HepG2 (cell line): Measurements from ENCODE around the gene LRRC45. TPM values are rescaled to one million over a fixed set of nuclear protein-coding genes. Genes with fewer than 3 reads are reported as not detected.
A peak's percentile ranks its signal among the peaks of the same experiment; 100 is the strongest.

Experiments used
- DMAP1 ChIP-seq: IDR thresholded peaks from 2 replicates; pipeline ENCODE4 v1.6.1; 2016
- FOXC1 ChIP-seq: sonication (generic); formaldehyde crosslinking; IDR thresholded peaks from 2 replicates; pipeline ENCODE4 v1.8.0; 2022; ENCODE audit warnings: mild to moderate bottlenecking, missing genetic modification reagents, borderline replicate concordance
- GATA4 ChIP-seq: sonication (generic); IDR thresholded peaks from 2 replicates; pipeline ENCODE4 v1.6.1; 2016; ENCODE audit warnings: antibody characterized with exemption, low read depth, borderline replicate concordance
- GLI4 ChIP-seq: sonication (generic); formaldehyde crosslinking; IDR thresholded peaks from 2 replicates; pipeline ENCODE4 v1.5.1; 2020; ENCODE audit warnings: missing genetic modification reagents, mild to moderate bottlenecking, moderate library complexity, borderline replicate concordance
- HOXA5 ChIP-seq: sonication (generic); formaldehyde crosslinking; IDR thresholded peaks from 2 replicates; pipeline ENCODE4 v1.4.0; 2020; ENCODE audit warnings: missing genetic modification reagents
- KAT8 ChIP-seq: IDR thresholded peaks from 2 replicates; pipeline ENCODE4 v1.6.1; 2016; ENCODE audit warnings: missing genetic modification reagents, missing compliant biosample characterization
- KLF9 ChIP-seq: IDR thresholded peaks from 2 replicates; pipeline ENCODE4 v1.6.1; 2016; ENCODE audit warnings: low read depth
- MTF2 ChIP-seq: sonication (generic); formaldehyde crosslinking; IDR thresholded peaks from 2 replicates; pipeline ENCODE4 v1.5.0; 2020; ENCODE audit warnings: missing genetic modification reagents, borderline replicate concordance
- MZF1 ChIP-seq: sonication (generic); formaldehyde crosslinking; IDR thresholded peaks from 2 replicates; pipeline ENCODE4 v1.8.1; 2023; ENCODE audit warnings: mild to moderate bottlenecking, missing genetic modification reagents, borderline replicate concordance
- RBM39 ChIP-seq: fragments of 200-400 bp; formaldehyde crosslinking; IDR thresholded peaks from one replicate; pipeline ENCODE4 v1.6.1; 2018; ENCODE audit warnings: antibody characterized with exemption, mild to moderate bottlenecking, low read depth, low read length; ENCODE audit not compliant: poor library complexity, severe bottlenecking
- RNF2 ChIP-seq: fragments of 450-650 bp; conservative IDR thresholded peaks from 2 replicates; pipeline ENCODE4 v1.6.1; 2016; ENCODE audit warnings: low read depth
- SRSF9 ChIP-seq: fragments of 200-400 bp; formaldehyde crosslinking; IDR thresholded peaks from 2 replicates; pipeline ENCODE4 v1.6.1; 2018; ENCODE audit warnings: borderline replicate concordance, mild to moderate bottlenecking, low read depth, low read length; ENCODE audit not compliant: insufficient read depth, poor library complexity, severe bottlenecking
- XBP1 ChIP-seq: sonication (generic); formaldehyde crosslinking; IDR thresholded peaks from 2 replicates; pipeline ENCODE4 v1.5.0; 2020; ENCODE audit warnings: missing genetic modification reagents
- ZBTB7A ChIP-seq: sonication (generic); formaldehyde crosslinking; IDR thresholded peaks from 2 replicates; pipeline ENCODE4 v1.8.0; 2022; ENCODE audit warnings: mild to moderate bottlenecking, missing genetic modification reagents
- ZFP41 ChIP-seq: sonication (generic); formaldehyde crosslinking; IDR thresholded peaks from 2 replicates; pipeline ENCODE4 v1.4.0; 2020; ENCODE audit warnings: mild to moderate bottlenecking, missing genetic modification reagents, borderline replicate concordance
- ZNF235 ChIP-seq: sonication (generic); formaldehyde crosslinking; IDR thresholded peaks from 2 replicates; pipeline ENCODE4 v1.8.1; 2023; ENCODE audit warnings: mild to moderate bottlenecking, missing genetic modification reagents, borderline replicate concordance
- ZNF543 ChIP-seq: sonication (generic); formaldehyde crosslinking; IDR thresholded peaks from 2 replicates; pipeline ENCODE4 v1.4.0; 2020; ENCODE audit warnings: mild to moderate bottlenecking, missing genetic modification reagents
- ZNF557 ChIP-seq: sonication (generic); formaldehyde crosslinking; IDR thresholded peaks from 2 replicates; pipeline ENCODE4 v1.4.0; 2020; ENCODE audit warnings: missing genetic modification reagents
- ZNF672 ChIP-seq: sonication (generic); formaldehyde crosslinking; IDR thresholded peaks from 2 replicates; pipeline ENCODE4 v1.8.1; 2022; ENCODE audit warnings: missing genetic modification reagents
- ZNF709 ChIP-seq: sonication (generic); formaldehyde crosslinking; IDR thresholded peaks from 2 replicates; pipeline ENCODE4 v1.5.0; 2020; ENCODE audit warnings: mild to moderate bottlenecking, missing genetic modification reagents
- ZNF75D ChIP-seq: sonication (generic); formaldehyde crosslinking; IDR thresholded peaks from 2 replicates; pipeline ENCODE4 v1.8.1; 2023; ENCODE audit warnings: missing genetic modification reagents, mild to moderate bottlenecking, borderline replicate concordance
- ZSCAN31 ChIP-seq: sonication (generic); formaldehyde crosslinking; IDR thresholded peaks from 2 replicates; pipeline ENCODE4 v1.5.0; 2020; ENCODE audit warnings: low read depth, mild to moderate bottlenecking, missing genetic modification reagents
- polyA plus RNA-seq, 8 experiments: library from polyadenylated mRNA; depleted of rRNA in 3 of 8; stranded (reverse) in 7 of 8; unstranded in 1 of 8; fragments of >200 nt; fragmentation: Illumina TruSeq in 4 of 8; extraction: Trizol in 4 of 8; gene quantifications; 2 replicates each; pipeline versions ENCODE4 v1.2.1 to v1.2.3, GENCODE V29; 2011 to 2016; ENCODE audit warnings: low read depth in 4 of 8, missing spikeins in 1 of 8, mixed read lengths in 1 of 8; ENCODE audit not compliant: insufficient read depth in 1 of 8
- total RNA-seq, 5 experiments: library from RNA; depleted of rRNA; stranded (reverse); fragments of >200 nt; fragmentation: Illumina TruSeq; extraction: Trizol; gene quantifications; 2 replicates each; pipeline ENCODE4 v1.2.3, GENCODE V29; 2016; ENCODE audit warnings: low read depth in 1 of 5
- TF ChIP-seq, protein P1 (sequence below): IDR thresholded peaks from 2 replicates; pipeline ENCODE4 v1.6.1; 2016; ENCODE audit warnings: mild to moderate bottlenecking
- TF ChIP-seq, protein P2 (sequence below): sonication (generic); formaldehyde crosslinking; IDR thresholded peaks from 2 replicates; pipeline ENCODE4 v1.8.1; 2023; ENCODE audit warnings: mild to moderate bottlenecking, moderate library complexity, missing genetic modification reagents
- TF ChIP-seq, protein P3 (sequence below): sonication (generic); formaldehyde crosslinking; IDR thresholded peaks from 2 replicates; pipeline ENCODE4 v1.5.1; 2020; ENCODE audit warnings: missing genetic modification reagents, mild to moderate bottlenecking, borderline replicate concordance
- TF ChIP-seq, protein P4 (sequence below): IDR thresholded peaks from 2 replicates; pipeline ENCODE4 v1.6.1; 2018; ENCODE audit warnings: missing genetic modification reagents, mild to moderate bottlenecking, missing compliant biosample characterization
- TF ChIP-seq, protein P5 (sequence below): sonication (generic); formaldehyde crosslinking; conservative IDR thresholded peaks from 2 replicates; pipeline ENCODE4 v1.4.0; 2020; ENCODE audit warnings: missing genetic modification reagents

Gene LRRC45
- total and polyA plus RNA-seq, 2 of the 13 experiments (the other 11 are each of a cell fraction or from before 2014, with no cell fraction given): 11.6 to 48.1 TPM

DNA sequence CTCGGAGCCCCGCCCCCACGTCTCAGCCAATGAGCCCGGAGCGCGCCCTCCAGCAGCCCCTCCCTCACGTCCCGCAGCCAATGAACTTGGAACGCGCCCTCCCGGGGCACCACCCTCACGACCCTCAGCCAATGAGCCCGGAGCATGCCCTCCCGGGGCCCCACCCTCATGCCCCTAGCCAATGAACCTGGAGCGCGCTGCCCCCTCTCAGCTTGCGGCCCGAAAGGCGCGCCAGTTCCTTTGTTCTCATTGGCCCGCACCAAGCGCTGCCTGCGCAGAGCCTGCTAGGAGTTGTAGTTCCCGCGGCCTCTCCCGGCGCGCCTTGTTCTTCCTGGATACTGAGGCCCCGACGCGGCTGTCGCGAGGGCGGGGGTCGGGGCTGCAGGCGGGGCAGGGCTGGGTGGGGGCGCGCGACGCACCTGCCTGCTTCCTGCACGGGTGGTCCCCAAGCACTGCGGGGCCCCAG lies at the start of gene LRRC45 (continued):
- TF ChIP-seq GATA4 (no peak; the same call in 1 of the 2 replicates), ZSCAN31 (no peak), KLF9 (CRISPR knock-in tag) (no peak), ZNF557 (no peak), MTF2 (CRISPR knock-in tag) (no peak), SRSF9 (no peak), ZNF75D (CRISPR knock-in tag) (no peak), GLI4 (no peak), HOXA5 (CRISPR knock-in tag) (no peak), ZNF235 (CRISPR knock-in tag) (no peak), FOXC1 (no peak), MZF1 (no peak), KAT8 (no peak), ZNF709 (CRISPR knock-in tag) (no peak), ZNF543 (0 out of 2 replicates have a peak, but pooled peaks have one; percentile 15), DMAP1 (no peak), XBP1 (CRISPR knock-in tag) (no peak), ZFP41 (CRISPR knock-in tag) (no peak), ZNF672 (CRISPR knock-in tag) (no peak), ZBTB7A (CRISPR knock-in tag) (no peak), RBM39 (peak; percentile 73), RNF2 (no peak)
- TF ChIP-seq, protein P1, sequence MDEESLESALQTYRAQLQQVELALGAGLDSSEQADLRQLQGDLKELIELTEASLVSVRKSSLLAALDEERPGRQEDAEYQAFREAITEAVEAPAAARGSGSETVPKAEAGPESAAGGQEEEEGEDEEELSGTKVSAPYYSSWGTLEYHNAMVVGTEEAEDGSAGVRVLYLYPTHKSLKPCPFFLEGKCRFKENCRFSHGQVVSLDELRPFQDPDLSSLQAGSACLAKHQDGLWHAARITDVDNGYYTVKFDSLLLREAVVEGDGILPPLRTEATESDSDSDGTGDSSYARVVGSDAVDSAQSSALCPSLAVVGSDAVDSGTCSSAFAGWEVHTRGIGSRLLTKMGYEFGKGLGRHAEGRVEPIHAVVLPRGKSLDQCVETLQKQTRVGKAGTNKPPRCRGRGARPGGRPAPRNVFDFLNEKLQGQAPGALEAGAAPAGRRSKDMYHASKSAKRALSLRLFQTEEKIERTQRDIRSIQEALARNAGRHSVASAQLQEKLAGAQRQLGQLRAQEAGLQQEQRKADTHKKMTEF (CRISPR knock-in tag): no peak
- TF ChIP-seq, protein P2, sequence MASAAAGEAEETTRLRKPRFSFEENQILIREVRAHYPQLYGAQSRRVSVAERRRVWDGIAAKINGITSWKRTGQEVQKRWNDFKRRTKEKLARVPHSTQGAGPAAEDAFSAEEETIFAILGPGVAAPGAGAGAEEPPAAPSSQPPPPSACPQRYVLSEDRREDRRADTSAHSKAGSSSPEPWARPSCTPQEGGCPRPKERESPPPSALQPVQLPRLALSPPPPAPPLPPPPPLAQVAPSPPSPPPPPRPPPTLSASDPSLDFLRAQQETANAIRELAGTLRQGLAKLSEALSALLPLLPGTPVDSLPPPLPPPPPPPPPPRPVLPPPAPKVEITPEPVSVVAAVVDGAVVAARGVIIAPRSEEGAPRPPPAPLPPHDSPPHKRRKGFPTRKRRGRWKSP (CRISPR knock-in tag): no peak
- TF ChIP-seq, protein P3, sequence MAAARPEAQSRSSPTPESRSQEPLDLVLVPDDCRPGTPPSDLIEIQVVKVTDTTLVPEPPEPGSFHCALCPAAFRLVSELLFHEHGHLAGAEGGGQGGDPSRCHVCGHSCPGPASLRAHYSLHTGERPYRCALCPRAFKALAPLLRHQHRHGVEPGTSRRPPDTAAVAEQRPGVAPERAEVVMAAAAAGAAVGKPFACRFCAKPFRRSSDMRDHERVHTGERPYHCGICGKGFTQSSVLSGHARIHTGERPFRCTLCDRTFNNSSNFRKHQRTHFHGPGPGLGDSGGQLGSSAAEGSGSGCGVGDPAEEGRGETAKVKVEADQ: no peak
- TF ChIP-seq, protein P4, sequence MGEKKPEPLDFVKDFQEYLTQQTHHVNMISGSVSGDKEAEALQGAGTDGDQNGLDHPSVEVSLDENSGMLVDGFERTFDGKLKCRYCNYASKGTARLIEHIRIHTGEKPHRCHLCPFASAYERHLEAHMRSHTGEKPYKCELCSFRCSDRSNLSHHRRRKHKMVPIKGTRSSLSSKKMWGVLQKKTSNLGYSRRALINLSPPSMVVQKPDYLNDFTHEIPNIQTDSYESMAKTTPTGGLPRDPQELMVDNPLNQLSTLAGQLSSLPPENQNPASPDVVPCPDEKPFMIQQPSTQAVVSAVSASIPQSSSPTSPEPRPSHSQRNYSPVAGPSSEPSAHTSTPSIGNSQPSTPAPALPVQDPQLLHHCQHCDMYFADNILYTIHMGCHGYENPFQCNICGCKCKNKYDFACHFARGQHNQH (CRISPR knock-in tag): 0 out of 2 replicates have a peak, but pooled peaks have one; percentile 8
- TF ChIP-seq, protein P5, sequence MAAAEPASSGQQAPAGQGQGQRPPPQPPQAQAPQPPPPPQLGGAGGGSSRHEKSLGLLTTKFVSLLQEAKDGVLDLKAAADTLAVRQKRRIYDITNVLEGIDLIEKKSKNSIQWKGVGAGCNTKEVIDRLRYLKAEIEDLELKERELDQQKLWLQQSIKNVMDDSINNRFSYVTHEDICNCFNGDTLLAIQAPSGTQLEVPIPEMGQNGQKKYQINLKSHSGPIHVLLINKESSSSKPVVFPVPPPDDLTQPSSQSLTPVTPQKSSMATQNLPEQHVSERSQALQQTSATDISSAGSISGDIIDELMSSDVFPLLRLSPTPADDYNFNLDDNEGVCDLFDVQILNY (CRISPR knock-in tag): peak; percentile 51; the same call in 1 of the 2 replicates
